ENCODE measurements around the gene FMO1. TPM values are rescaled to one million over a fixed set of nuclear protein-coding genes. Genes with fewer than 3 reads are reported as not detected.

Gene FMO1
- total RNA-seq, 2 experiments from 2014 or later: 0.34 to 0.38 TPM

GRCh38 chr1:171311771-171312558, 63.7 kb downstream of the FMO1 start:
- Histone ChIP-seq H3K36me3 (ENCODE audit: insufficient read depth, low read length) (no peaks in the 10 kb centered on the region), H3K4me1 (ENCODE audit: insufficient read depth, low read length, poor library complexity, severe bottlenecking) (peaks cover 16% of the 10 kb centered on the region), H3K27ac (ENCODE audit: low read depth, low read length, poor library complexity, severe bottlenecking) (no peak overlapping the region), H2AFZ (ENCODE audit: low read length) (no peak overlapping the region), H3K9me2 (ENCODE audit: insufficient read depth, low read length) (no peaks in the 10 kb centered on the region), H3K4me2 (ENCODE audit: low read length) (no peak overlapping the region), H3K4me3 (ENCODE audit: low read depth, low read length, poor library complexity, severe bottlenecking) (no peak overlapping the region), H4K20me1 (ENCODE audit: insufficient read depth, low read length) (no peaks in the 10 kb centered on the region), H3K79me2 (ENCODE audit: insufficient read depth, low read depth, low read length) (no peaks in the 10 kb centered on the region), H3K9me3 (ENCODE audit: low read length) (0 out of 2 replicates have a peak, but pooled peaks cover 5% of the 10 kb centered on the region)
- CTCF ChIA-PET (ENCODE audit: unreplicated experiment): interaction anchor here (1.0 to 1.6 kb wide), 2 partner anchors 54 to 231 kb away, joined by 4 read pairs; no protein-coding TSS in a partner anchor
- TF ChIP-seq EZH2phosphoT487 (IDR thresholded peaks at IDR 0.05; ENCODE audit: borderline replicate concordance, low read depth, low read length) (no peak), CTCF (conservative IDR thresholded peaks at IDR 0.05; ENCODE audit: low read length) (no peak)
- DNase-seq (ENCODE audit: low spot score): no peak
- POLR2A ChIA-PET: interaction anchor here (0.9 to 3.2 kb wide), 4 partner anchors 26 to 65 kb away, joined by 3 to 28 read pairs (median 10); partner anchors contain the start of gene FMO1
- no TSS peak for BruUV-seq (replicated peaks)
- intact Hi-C loops (cut with micrococcal nuclease; ENCODE audit: unreplicated experiment): loop anchor here (5.0 to 10.0 kb wide), 3 partner anchors 85 to 780 kb away; partner anchors contain the start of gene GORAB

GRCh38 chr1:171313319-171313834, 65.1 kb downstream of the FMO1 start:
- intact Hi-C loops (cut with micrococcal nuclease; ENCODE audit: unreplicated experiment): loop anchor here (1.0 to 10.0 kb wide), 6 partner anchors 61 to 781 kb away; partner anchors contain the start of gene GORAB

More at GRCh38 chr1:171313319-171313834, 65.1 kb downstream of the FMO1 start:
- no TSS peak for BruUV-seq (replicated peaks)
- peak overlapping the region; percentile 52 for H3K27ac ChIP-seq (ENCODE audit: low read depth, low read length, poor library complexity, severe bottlenecking)
- no peaks in the 10 kb centered on the region for H3K36me3 ChIP-seq (ENCODE audit: insufficient read depth, low read length)
- H4K20me1 ChIP-seq (ENCODE audit: insufficient read depth, low read length): no peaks in the 10 kb centered on the region
- ChIA-PET CTCF (ENCODE audit: unreplicated experiment) (interaction anchor here (0.6 to 2.0 kb wide), 15 partner anchors 25 to 353 kb away, joined by 3 to 32 read pairs (median 5); partner anchors contain the start of gene FMO2), POLR2A (interaction anchor here (0.7 to 3.2 kb wide), 21 partner anchors 9 to 623 kb away, joined by 3 to 28 read pairs (median 4); partner anchors contain the start of gene FMO1)
- H2AFZ ChIP-seq (ENCODE audit: low read length): peak overlapping the region; percentile 95
- no peaks in the 10 kb centered on the region for H3K79me2 ChIP-seq (ENCODE audit: insufficient read depth, low read depth, low read length)
- peak; percentile 70 for DNase-seq (ENCODE audit: low spot score)
- no peaks in the 10 kb centered on the region for H3K9me2 ChIP-seq (ENCODE audit: insufficient read depth, low read length)
- peaks cover 16% of the 10 kb centered on the region for H3K4me1 ChIP-seq (ENCODE audit: insufficient read depth, low read length, poor library complexity, severe bottlenecking)
- TF ChIP-seq CTCF (conservative IDR thresholded peaks at IDR 0.05; ENCODE audit: low read length) (no peak), EZH2phosphoT487 (IDR thresholded peaks at IDR 0.05; ENCODE audit: borderline replicate concordance, low read depth, low read length) (no peak)
- peak overlapping the region; percentile 63 for H3K4me2 ChIP-seq (ENCODE audit: low read length)
- peak overlapping the region; percentile 32 for H3K4me3 ChIP-seq (ENCODE audit: low read depth, low read length, poor library complexity, severe bottlenecking)
- 0 out of 2 replicates have a peak, but pooled peaks cover 5% of the 10 kb centered on the region for H3K9me3 ChIP-seq (ENCODE audit: low read length)
